OCI-LY3 (cell line): ENCODE data around the gene KEL.

Experiments used
- CTCF ChIP-seq: fragments of 200-600, 300-600 bp; sonication (generic); IDR thresholded peaks from 2 replicates; pipeline ENCODE4 v1.5.1; 2014; ENCODE audit warnings: antibody characterized with exemption, low read length, low read depth
- EZH2phosphoT487 ChIP-seq: fragments of 200-600 bp; shearing (Covaris generic); IDR thresholded peaks from 2 replicates; pipeline ENCODE4 v1.6.1; 2018; ENCODE audit warnings: antibody characterized with exemption, mixed run types, low read depth

- TF ChIP-seq CTCF: no peak
- no peak for TF ChIP-seq EZH2phosphoT487
These were observed 58.0 kb downstream of the KEL start for GRCh38 chr7:142904128-142904527.
